GM12878 (cell line): ENCODE data around the gene LETM1. TPM values are rescaled to one million over a fixed set of nuclear protein-coding genes. Genes with fewer than 3 reads are reported as not detected.

Experiments
- BCLAF1 ChIP-seq: fragments of 450-650 bp; IDR thresholded peaks from 2 replicates; pipeline ENCODE4 v1.6.1; 2017; ENCODE audit warnings: antibody characterized with exemption, mild to moderate bottlenecking, moderate library complexity
- CEBPB ChIP-seq, 2 experiments: fragments of 150-350 bp in 1 of 2; IDR thresholded peaks; 2 replicates each; pipeline ENCODE4 v1.6.1; 2012 to 2014; ENCODE audit warnings: low read depth in 2 of 2, low read length in 2 of 2, borderline replicate concordance in 1 of 2, inconsistent platforms in 1 of 2
- ESRRA ChIP-seq: IDR thresholded peaks from 2 replicates; pipeline ENCODE4 v1.6.1; 2012; ENCODE audit warnings: mild to moderate bottlenecking, low read length, improper control_type of control experiment
- NFIC ChIP-seq: IDR thresholded peaks from 2 replicates; pipeline ENCODE4 v1.6.1; 2012; ENCODE audit warnings: low read depth, mild to moderate bottlenecking, inconsistent platforms, low read length, moderate library complexity
- PKNOX1 ChIP-seq: fragments of 450-650 bp; IDR thresholded peaks from 2 replicates; pipeline ENCODE4 v1.6.1; 2016; ENCODE audit warnings: mild to moderate bottlenecking
- PRDM15 ChIP-seq: fragments of 450-650 bp; formaldehyde crosslinking; IDR thresholded peaks from 2 replicates; pipeline ENCODE4 v1.4.0; 2020; ENCODE audit warnings: mild to moderate bottlenecking, moderate library complexity
- polyA plus RNA-seq, 11 experiments: library from polyadenylated mRNA; depleted of rRNA in 4 of 11; unstranded in 6 of 11; stranded (reverse) in 5 of 11; fragments of >200 nt; fragmentation: Nextera tagmentation in 4 of 11; fragmentation: Illumina TruSeq in 1 of 11; extraction: Ambion mirVana in 4 of 11; extraction: Trizol in 1 of 11; gene quantifications; 1 replicate in 1 of 11; 2 replicates in 10 of 11; pipeline versions ENCODE4 v1.2.1 to v1.2.3, GENCODE V29; 2011 to 2016; ENCODE audit warnings: inconsistent platforms in 2 of 11, missing spikeins in 2 of 11, low read depth in 1 of 11
- total RNA-seq, 4 experiments: library from RNA; depleted of rRNA in 3 of 4; stranded (reverse); fragments of >200 nt in 3 of 4; fragmentation: Illumina TruSeq in 1 of 4; extraction: Trizol in 1 of 4; gene quantifications; 2 replicates each; pipeline versions ENCODE4 v1.2.1 to v1.2.3, GENCODE V29; 2013 to 2021
- TF ChIP-seq, protein P1 (sequence below): IDR thresholded peaks from 2 replicates; pipeline ENCODE4 v1.6.1; 2011; ENCODE audit warnings: borderline replicate concordance, low read depth, mild to moderate bottlenecking, moderate library complexity, low read length; ENCODE audit not compliant: insufficient read depth, poor library complexity, severe bottlenecking

The LETM1 gene
- total and polyA plus RNA-seq, 10 of the 15 experiments (the other 5 are each of a cell fraction or from before 2014, with no cell fraction given) = 2.6 to 65.2 (median 30.2) TPM

DNA sequence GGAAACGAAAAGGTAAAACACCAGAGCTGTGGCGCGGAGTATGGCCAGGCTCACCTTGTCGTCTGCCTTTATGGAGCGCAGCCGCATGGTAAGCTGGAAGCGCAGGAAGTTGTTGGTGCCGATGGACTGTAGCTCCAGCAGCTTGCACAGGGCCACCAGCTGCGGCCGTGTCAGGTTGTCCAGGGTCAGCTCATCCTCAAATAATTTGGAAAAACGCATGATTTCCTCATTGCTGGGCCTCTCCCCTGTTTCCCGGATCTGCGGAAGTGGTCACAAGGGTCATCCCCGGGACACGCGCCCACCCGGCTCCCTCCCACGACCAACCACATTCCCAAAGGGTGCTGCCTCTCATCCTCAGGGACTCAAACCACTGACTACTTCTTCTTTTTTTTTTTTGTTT, 23.3 kb downstream of the LETM1 start (continued):
- no peak for TF ChIP-seq PRDM15
- TF ChIP-seq CEBPB (IDR thresholded peaks at IDR 0.05; ENCODE audit: borderline replicate concordance in 1 of 2, low read depth in 2 of 2, low read length in 2 of 2) = no peak
- TF ChIP-seq NFIC = no peak
- TF ChIP-seq, protein P1, sequence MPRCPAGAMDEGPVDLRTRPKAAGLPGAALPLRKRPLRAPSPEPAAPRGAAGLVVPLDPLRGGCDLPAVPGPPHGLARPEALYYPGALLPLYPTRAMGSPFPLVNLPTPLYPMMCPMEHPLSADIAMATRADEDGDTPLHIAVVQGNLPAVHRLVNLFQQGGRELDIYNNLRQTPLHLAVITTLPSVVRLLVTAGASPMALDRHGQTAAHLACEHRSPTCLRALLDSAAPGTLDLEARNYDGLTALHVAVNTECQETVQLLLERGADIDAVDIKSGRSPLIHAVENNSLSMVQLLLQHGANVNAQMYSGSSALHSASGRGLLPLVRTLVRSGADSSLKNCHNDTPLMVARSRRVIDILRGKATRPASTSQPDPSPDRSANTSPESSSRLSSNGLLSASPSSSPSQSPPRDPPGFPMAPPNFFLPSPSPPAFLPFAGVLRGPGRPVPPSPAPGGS = no peak
- no peak for TF ChIP-seq ESRRA
- no peak for TF ChIP-seq PKNOX1
- no peak for TF ChIP-seq BCLAF1
